Neural crest cell (in vitro differentiated cells): ENCODE measurements around the gene ASPSCR1. TPM values are rescaled to one million over a fixed set of nuclear protein-coding genes. Genes with fewer than 3 reads are reported as not detected.

ENCODE experiments used
- DNase-seq: peaks from one replicate; pipeline ENCODE4 v3.0.0; 2021; ENCODE audit warnings: low read depth, mixed read lengths, low spot score
- H3K27ac Mint-ChIP-seq: one replicate; pipeline ENCODE4 v1.8.0; 2021; ENCODE audit warnings: mild to moderate bottlenecking, mixed read lengths; ENCODE audit not compliant: unreplicated experiment
- H3K27me3 Mint-ChIP-seq: 2 replicates; pipeline ENCODE4 v1.8.0; 2021; ENCODE audit warnings: low read depth, mild to moderate bottlenecking, mixed read lengths
- H3K36me3 Mint-ChIP-seq: 2 replicates; pipeline ENCODE4 v1.8.0; 2021; ENCODE audit warnings: low read depth, mild to moderate bottlenecking, mixed read lengths
- H3K4me1 Mint-ChIP-seq: 2 replicates; pipeline ENCODE4 v1.8.0; 2021; ENCODE audit warnings: mixed read lengths
- H3K4me3 Mint-ChIP-seq: one replicate; pipeline ENCODE4 v1.8.0; 2021; ENCODE audit warnings: mild to moderate bottlenecking, mixed read lengths
- H3K9me3 Mint-ChIP-seq: 2 replicates; pipeline ENCODE4 v1.8.0; 2021; ENCODE audit warnings: mixed read lengths
- CTCF ChIP-seq: fragments of 200-600 bp; sonication (generic); conservative IDR thresholded peaks from 2 replicates; pipeline ENCODE4 v1.5.0; 2021; ENCODE audit warnings: antibody characterized with exemption, mild to moderate bottlenecking
- total RNA-seq: library from RNA; stranded (reverse); gene quantifications from 2 replicates; pipeline ENCODE4 v1.2.1, GENCODE V29; 2021

The ASPSCR1 gene
- total RNA-seq, 1 donor from 2014 or later, result 51.9 TPM

GRCh38 chr17:81940538-81941483, 36.6 kb upstream of the ASPSCR1 start:
- DNase-seq, result no peak
- no peak overlapping the region for H3K27ac Mint-ChIP-seq
- H3K9me3 Mint-ChIP-seq, result no peaks in the 10 kb centered on the region
- peak overlapping the region; percentile 12 for H3K4me3 Mint-ChIP-seq
- H3K36me3 Mint-ChIP-seq, result no peaks in the 10 kb centered on the region
- peaks cover 23% of the 10 kb centered on the region for H3K4me1 Mint-ChIP-seq
- no peak for TF ChIP-seq CTCF
- no peaks in the 10 kb centered on the region for H3K27me3 Mint-ChIP-seq

- Mint-ChIP-seq H3K27ac (no peak overlapping the region), H3K9me3 (no peaks in the 10 kb centered on the region), H3K4me1 (peaks cover 16% of the 10 kb centered on the region), H3K4me3 (peak overlapping the region; percentile 9), H3K27me3 (no peaks in the 10 kb centered on the region), H3K36me3 (no peaks in the 10 kb centered on the region)
- TF ChIP-seq CTCF, result no peak
- DNase-seq, result no peak
These were observed 35.8 kb upstream of the ASPSCR1 start for GRCh38 chr17:81941484-81942166.

GRCh38 chr17:81942167-81942553, 35.3 kb upstream of the ASPSCR1 start:
- Mint-ChIP-seq H3K27ac (no peak overlapping the region), H3K36me3 (no peaks in the 10 kb centered on the region), H3K9me3 (no peaks in the 10 kb centered on the region), H3K4me1 (peaks cover 15% of the 10 kb centered on the region), H3K27me3 (no peaks in the 10 kb centered on the region), H3K4me3 (peak overlapping the region; percentile 61)
- no peak for TF ChIP-seq CTCF
- DNase-seq, result no peak

- H3K4me3 Mint-ChIP-seq, result no peak overlapping the region
- H3K27me3 Mint-ChIP-seq, result no peaks in the 10 kb centered on the region
These were observed 32.6 kb upstream of the ASPSCR1 start for GRCh38 chr17:81944858-81945257.

GRCh38 chr17:81947189-81947588, 30.2 kb upstream of the ASPSCR1 start, which contains the start of gene MYADML2:
Gene MYADML2 (minus strand): TSS chr17:81947233. CDS start chr17:81941741, 5,492 bp downstream.
- Mint-ChIP-seq H3K4me3 (no peak within 1 kb of the TSS), H3K27me3 (no peaks in the 10 kb centered on the region), H3K27ac (peak within 1 kb of the TSS; percentile 67), H3K36me3 (no peaks in the 10 kb centered on the region), H3K9me3 (no peaks in the 10 kb centered on the region), H3K4me1 (peaks cover 13% of the 10 kb centered on the region)
- no peak for DNase-seq
- no peak for TF ChIP-seq CTCF

More at GRCh38 chr17:81944858-81945257, 32.6 kb upstream of the ASPSCR1 start:
- no peak for DNase-seq
- Mint-ChIP-seq H3K27ac (no peak overlapping the region), H3K4me1 (peaks cover 3% of the 10 kb centered on the region), H3K36me3 (no peaks in the 10 kb centered on the region), H3K9me3 (no peaks in the 10 kb centered on the region)
- no peak for TF ChIP-seq CTCF
